ENCODE results near the gene SCYL3. TPM values are rescaled to one million over a fixed set of nuclear protein-coding genes. Genes with fewer than 3 reads are reported as not detected.
"Not testable (repeated sequence)": the region's sequence is repeated elsewhere in the genome, so short reads cannot be mapped to it uniquely, and the experiment has no call there.

SCYL3 gene
- total and polyA plus RNA-seq, 2 of the 13 experiments (the other 11 are each of a cell fraction or from before 2014, with no cell fraction given): 3.3 to 4.9 TPM

DNA sequence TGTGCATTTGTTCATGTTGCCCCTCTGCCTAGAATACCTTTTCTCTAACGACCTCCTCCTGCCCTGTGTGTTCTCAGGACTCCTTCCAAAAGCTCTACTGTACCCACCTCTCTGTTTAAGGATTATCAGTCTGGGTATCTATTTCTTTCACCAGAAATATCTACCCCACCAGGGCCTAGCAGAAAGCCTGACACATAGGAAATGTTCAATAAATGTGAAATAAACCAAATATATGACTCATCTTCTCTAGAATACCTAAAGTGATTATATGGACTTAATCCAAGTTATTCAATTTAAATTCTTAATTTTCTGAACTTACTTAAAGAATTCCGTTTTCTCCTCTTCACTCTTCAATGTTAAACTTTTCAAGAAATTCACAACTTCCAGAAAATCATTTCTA lies 27.1 kb downstream of the SCYL3 start (continued):
- TF ChIP-seq, protein P1, sequence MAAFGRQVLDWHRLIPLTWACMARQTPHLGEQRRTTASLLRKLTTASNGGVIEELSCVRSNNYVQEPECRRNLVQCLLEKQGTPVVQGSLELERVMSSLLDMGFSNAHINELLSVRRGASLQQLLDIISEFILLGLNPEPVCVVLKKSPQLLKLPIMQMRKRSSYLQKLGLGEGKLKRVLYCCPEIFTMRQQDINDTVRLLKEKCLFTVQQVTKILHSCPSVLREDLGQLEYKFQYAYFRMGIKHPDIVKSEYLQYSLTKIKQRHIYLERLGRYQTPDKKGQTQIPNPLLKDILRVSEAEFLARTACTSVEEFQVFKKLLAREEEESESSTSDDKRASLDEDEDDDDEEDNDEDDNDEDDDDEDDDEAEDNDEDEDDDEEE (CRISPR knock-in tag; IDR thresholded peaks at IDR 0.05): no peak
- TF ChIP-seq ZNF674 (CRISPR knock-in tag; IDR thresholded peaks at IDR 0.05; ENCODE audit: low read depth) (no peak), ZNF605 (CRISPR knock-in tag; IDR thresholded peaks at IDR 0.05) (no peak), RBAK (CRISPR knock-in tag; IDR thresholded peaks at IDR 0.05) (no peak)
- TF ChIP-seq, protein P2, sequence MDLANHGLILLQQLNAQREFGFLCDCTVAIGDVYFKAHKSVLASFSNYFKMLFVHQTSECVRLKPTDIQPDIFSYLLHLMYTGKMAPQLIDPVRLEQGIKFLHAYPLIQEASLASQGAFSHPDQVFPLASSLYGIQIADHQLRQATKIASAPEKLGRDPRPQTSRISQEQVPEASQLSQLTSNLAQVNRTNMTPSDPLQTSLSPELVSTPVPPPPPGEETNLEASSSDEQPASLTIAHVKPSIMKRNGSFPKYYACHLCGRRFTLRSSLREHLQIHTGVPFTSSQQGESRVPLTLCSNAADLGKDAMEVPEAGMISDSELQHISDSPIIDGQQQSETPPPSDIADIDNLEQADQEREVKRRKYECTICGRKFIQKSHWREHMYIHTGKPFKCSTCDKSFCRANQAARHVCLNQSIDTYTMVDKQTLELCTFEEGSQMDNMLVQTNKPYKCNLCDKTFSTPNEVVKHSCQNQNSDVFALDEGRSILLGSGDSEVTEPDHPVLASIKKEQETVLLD (CRISPR knock-in tag; IDR thresholded peaks at IDR 0.05; ENCODE audit: low read depth): no peak

DNA sequence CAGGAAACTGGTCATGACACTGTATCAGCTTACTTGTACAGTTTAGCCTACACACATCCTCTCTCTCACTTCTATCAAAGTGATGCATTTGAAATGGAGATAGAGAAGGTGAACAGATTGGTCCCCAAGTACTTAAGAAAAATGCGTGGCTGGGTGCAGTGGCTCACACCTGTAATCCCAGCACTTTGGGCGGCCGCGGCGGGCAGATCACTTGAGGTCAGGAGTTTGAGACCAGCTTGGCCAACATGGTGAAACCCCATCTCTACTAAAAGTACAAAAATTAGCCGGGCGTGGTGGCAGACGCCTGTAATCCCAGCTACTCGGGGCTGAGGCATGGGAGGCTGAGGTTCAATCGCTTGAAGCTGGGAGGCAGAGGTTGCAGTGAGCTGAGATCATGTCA lies 29.2 kb downstream of the SCYL3 start:
- H3K4me3 ChIP-seq (replicated peaks in 1 of 3; ENCODE audit: insufficient read depth in 1 of 3, low read depth in 2 of 3, low read length in 3 of 3); CTCF ChIA-PET (ENCODE audit: low intra/inter-chr PET ratio, low total read pairs); DNase-seq (ENCODE audit: low spot score); H3K4me2 ChIP-seq (ENCODE audit: low read depth, low read length); H4K20me1 ChIP-seq (ENCODE audit: insufficient read depth, low read length); BruUV-seq (replicated peaks); H3K79me2 ChIP-seq (ENCODE audit: insufficient read depth, low read length); in situ Hi-C loops (cut with HindIII; ENCODE audit: extremely low pct_ligation_motif_present, low pct_unique_long_range_greater_than_20kb); H3K9ac ChIP-seq (ENCODE audit: insufficient read depth, low read depth, low read length); H3K27me3 ChIP-seq (ENCODE audit: control insufficient read depth in 1 of 2, insufficient read depth in 2 of 2, low read length in 2 of 2); H3K27ac ChIP-seq (ENCODE audit: extremely low read length, insufficient read depth, low read length); intact Hi-C loops (cut with micrococcal nuclease; ENCODE audit: unreplicated experiment); H3K9me3 ChIP-seq (ENCODE audit: low read length); H2AFZ ChIP-seq (ENCODE audit: low read length); FAIRE-seq; POLR2A ChIA-PET; ATAC-seq: not testable (repeated sequence)
- WGBS (ENCODE audit: low lambda C conversion rate): 98% methylated on average over 10 of the region's 10 CpGs
- peaks cover 13 to 66% of the 10 kb centered on the region in 2 experiments; a peak in 4 of 5 replicates for H3K36me3 ChIP-seq (replicated peaks in 1 of 2; ENCODE audit: control insufficient read depth in 1 of 2, insufficient read depth in 2 of 2, low read length in 2 of 2)
- peaks cover 19% of the 10 kb centered on the region for H3K4me1 ChIP-seq (ENCODE audit: insufficient read depth, low read length)

All from HepG2 (cell line).